HG02943 (cell line): ENCODE data around the gene DDX25.
A peak's percentile ranks its signal among the peaks of the same experiment; 100 is the strongest.
"Not testable (repeated sequence)": the region's sequence is repeated elsewhere in the genome, so short reads cannot be mapped to it uniquely, and the experiment has no call there.

ENCODE experiments used
- ATAC-seq: cut with Tn5 transposase; IDR thresholded peaks from one replicate; pipeline ENCODE4 v1.9.1; 2021; ENCODE audit warnings: mild to moderate bottlenecking, low read depth, moderate library complexity; ENCODE audit not compliant: unreplicated experiment

Gene DDX25

DNA sequence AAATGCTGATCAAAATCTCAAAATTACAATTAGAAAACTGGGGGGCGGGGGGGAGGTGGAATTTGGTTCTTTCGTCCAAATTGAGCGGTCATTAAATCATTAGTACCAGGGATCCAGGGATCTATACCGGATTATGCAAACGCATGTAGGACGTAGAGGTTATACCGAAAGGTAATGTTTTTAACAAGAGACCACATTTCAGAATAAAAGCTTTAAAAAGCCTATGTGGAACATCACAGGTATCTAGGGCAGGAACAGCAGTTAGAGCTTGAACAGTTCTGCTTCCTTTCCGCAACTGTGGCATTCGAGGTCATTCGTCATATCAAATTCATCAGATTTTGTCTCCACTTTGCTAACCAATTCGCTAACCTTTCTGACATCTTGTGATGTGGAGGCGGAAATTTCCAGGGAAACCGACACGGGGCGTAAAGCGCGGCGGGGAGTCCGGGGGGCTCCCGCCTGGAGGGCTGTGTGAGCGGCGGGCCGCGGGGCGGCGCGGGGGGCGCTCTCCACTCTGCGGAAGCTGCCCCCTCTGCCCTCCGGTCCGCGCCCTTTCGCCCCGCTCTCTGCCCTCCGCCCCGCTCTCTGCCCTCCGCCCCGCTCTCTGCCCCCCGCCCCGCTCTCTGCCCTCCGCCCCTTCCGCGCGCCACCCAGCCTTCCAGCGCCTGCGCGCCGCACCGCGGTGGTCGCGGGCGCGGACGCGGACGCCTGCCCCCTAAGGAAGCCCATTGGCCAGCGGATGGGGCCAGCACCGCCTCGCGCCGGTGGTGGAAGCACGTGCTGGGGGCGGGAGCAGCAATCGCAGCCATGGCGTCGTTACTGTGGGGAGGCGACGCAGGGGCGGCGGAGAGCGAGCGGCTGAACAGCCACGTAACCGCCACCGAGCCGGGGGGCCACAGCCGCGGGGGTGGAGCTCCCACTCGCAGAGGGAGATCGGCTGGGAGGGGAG is at the start of gene DDX25:
Gene DDX25, plus strand, starts transcription at position 798 of the 949 bp plus-strand sequence. Its CDS starts 10 bp downstream, at position 808.
- ATAC-seq = no peak

DNA sequence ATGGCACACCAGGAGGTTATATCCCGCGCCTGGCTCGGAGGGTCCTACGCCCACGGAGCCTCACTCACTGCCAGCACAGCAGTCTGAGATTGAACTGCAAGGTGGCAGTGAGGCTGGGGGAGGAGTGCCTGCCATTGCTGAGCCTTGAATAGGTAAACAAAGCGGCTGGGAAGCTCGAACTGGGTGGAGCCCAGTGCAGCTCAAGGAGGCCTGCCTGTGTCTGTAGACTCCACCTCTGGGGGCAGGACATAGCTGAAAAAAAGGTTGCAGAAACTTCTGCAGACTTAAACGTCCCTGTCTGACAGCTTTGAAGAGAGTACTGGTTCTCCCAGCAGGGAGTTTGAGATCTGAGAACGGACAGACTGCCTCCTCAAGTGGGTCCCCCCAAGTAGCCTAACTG is 46.6 kb upstream of the DDX25 start:
- not testable (repeated sequence) for ATAC-seq

DNA sequence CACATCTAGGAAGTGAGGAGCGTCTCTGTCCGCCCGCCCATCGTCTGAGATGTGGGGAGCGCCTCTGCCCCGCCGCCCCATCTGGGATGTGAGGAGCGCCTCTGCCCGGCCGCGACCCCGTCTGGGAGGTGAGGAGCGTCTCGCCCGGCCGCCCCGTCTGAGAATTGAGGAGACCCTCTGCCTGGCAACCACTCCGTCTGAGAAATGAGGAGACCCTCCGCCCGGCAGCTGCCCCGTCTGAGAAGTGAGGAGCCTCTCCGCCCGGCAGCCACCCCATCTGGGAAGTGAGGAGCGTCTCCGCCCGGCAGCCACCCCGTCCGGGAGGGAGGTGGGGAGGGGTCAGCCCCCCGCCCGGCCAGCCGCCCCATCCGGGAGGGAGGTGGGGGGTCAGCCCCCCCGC is 41.5 kb upstream of the DDX25 start:
- ATAC-seq = not testable (repeated sequence)

DNA sequence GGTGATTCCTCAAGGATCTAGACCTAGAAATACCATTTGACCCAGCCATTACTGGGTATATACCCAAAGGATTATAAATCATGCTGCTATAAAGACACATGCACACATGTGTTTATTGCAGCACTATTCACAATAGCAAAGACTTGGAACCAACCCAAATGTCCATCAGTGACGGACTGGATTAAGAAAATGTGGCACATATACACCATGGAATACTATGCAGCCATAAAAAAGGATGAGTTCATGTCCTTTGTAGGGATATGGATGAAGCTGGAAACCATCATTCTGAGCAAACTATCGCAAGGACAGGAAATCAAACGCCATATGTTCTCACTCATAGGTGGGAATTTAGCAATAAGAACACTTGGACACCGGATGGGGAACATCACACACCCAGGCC is 39.0 kb upstream of the DDX25 start:
- not testable (repeated sequence) for ATAC-seq

DNA sequence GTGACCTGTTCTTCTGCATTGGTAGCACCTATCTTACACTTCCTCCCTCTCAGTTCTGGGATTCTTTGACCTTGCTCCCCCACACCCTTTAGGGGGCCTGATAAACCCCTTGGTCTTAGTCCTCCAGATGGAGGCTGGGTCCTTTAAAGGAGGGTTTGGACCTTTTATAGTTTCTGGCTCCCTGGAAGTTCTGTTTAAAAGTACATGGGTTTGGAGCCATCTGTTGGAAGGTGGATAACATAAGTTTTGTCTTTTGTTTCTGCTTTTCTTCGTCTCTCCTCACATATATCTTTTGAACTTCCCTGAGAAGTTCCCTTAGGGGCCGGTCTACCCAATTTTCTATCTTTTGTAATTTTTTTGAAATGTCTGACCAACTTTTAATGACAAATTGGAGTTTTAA is 34.8 kb upstream of the DDX25 start:
- ATAC-seq = no peak

DNA sequence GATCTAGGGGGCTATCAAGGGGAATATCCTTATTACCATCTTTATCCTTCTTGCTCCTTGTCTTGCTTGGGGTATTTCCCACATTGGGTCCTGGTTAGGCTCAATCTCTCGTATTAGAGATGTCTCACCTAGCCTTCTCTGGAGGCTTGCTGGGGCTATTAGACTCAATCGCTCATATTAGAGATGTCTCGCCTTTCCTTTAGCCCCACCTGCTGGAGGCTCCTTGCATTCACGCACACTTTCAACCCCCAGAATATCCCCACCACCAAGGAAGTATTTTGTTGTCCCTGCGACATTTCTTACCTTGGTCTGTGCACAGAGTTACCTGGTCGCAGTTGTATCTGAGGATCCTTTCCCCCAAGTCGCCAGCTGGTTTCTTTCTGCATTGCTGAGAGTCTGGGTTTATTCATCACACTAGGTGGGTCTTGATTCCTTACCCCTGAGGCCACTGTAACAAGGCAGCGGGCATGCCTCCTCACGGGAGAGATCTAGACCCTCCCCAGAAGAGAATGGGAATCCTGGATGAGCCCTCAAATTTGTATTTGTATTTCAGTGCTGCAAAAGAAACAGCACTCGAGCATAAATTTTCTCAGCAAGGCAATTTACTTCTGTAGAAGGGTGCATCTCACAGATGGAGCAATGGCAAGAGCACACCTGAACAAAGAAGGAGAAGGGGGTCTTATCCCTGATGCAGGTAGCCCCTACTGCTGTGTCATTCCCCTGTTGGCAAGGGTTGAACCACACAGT is 32.7 kb upstream of the DDX25 start:
- no peak for ATAC-seq

DNA sequence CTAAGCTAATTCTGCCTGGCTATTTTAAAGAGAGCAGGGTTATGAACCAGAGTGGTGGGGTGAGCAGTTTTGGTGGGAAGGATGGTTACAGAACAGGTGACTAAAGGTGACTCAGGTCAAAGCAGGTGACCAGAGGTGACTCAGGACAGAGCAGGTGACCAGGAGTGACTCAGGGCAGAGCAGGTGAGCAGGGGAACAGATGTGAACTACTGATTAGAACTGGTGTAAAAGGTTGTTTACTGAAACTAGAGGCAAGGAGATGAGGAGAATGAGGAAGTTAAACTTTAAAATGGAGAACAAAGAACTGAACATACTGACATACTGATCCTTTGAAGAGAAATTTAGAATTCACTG is 32.2 kb upstream of the DDX25 start:
- ATAC-seq = no peak

DNA sequence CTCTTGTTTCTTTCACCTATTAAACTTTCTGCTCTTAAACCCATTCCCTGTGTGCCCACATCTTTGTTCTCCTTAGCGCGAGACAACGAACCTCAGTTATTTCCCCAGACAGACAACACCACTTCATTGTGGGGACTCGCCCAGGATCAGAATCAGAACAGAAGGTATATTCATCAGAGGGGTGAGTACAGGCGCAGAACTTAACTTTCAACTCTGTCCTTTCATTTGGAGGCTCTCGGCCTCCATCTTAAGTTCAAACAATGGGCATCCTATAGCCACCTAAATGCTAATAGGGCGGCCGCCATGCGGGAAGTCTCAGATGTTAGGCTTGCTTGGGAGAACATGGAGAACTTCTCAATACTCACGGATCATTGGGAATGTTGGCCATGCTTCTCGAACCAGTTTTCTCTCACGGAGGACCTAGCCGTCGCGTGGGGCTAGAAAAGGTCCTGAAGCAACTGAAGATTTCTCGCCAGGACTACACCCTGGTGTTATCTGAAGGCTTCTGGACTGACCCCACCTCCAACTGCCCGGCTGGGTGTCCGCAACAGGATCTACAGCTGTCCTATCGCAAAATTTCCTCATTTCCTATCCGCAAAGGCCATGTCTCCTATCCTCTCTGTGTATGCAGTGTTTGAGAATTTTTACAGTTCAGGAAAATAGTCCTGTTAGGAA is 30.3 kb upstream of the DDX25 start:
- ATAC-seq = no peak

DNA sequence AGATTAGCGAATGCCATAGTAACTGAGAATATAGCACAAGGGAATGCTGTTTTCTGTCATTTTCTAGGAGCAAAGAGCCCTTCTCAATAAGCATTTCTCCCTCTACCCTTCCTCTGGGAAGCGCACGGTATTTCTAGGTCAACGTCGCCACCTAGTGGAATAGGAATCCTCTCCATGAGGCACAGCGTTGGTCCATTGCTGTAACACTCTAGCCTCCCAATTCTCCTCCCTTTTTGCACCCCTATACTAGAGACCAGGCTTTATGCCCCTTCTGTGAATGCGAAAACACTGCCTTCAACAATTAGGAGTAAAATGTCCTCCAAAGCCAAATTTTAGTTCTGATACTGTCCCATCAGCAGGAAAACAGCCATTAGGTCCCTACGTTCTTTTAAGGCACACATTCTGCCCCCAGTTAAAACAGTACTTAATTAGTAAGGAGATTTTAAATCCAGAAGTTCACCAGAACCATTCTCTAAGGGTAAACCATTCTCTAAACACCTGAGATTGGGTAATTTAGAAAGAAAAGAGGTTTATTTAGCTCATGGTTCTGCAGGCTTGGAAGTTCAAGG is 29.7 kb upstream of the DDX25 start:
- ATAC-seq = no peak

DNA sequence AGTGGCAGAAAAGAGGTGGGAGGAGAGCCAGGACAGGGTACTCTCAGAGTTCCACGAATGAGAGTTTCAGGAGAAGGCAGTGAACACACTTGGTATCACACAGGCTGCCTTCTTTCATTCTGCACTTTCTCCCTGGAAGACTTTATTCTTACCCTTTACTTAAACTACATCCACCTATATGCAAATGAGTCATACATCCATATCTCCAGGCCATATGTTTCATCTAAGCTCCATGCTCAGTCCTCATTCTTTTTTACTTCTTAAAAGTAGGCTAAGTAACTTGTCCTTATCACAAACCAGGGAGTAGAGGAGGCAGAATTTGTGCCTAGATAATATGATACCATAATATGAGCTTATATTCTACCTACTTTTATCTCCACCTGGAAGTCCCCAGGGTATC is 23.0 kb upstream of the DDX25 start:
- no peak for ATAC-seq

DNA sequence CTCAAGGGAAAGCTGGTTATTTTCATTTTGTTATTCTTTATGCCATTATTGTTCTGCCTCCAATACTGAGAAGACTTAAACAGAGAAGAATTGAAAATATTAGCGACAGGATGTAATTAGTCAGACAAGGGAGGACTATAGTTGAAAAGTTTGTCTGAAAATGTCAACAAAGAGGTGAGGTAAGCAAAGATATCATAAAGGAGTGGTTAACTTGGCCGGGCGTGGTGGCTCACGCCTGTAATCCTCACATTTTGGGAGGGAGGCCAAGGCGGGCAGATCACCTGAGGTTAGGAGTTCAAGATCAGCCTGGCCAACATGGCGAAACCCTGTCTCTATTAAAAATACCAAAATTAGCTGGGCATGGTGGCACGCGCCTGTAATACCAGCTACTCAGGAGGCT is 20.9 kb upstream of the DDX25 start:
- ATAC-seq = no peak

DNA sequence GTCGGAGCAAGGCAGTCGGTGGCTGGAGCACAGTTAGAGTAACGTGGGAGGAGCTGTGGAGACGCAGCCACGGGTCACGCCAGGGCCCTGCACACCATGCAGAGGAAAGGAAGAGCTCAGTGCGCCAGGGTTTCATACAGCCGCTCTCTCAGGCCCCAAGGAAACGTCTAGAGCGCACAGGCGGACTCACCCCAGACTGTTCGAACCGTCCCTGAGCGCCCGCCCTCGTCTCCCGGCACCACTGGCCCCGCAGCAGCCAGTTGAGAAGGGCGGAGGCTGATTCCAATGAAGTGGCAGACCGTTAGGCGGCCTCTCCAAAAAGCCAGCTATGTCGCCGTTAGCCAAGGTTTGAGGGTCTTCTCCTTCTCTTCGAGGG is 17.3 kb upstream of the DDX25 start:
- peak; percentile 32 for ATAC-seq

DNA sequence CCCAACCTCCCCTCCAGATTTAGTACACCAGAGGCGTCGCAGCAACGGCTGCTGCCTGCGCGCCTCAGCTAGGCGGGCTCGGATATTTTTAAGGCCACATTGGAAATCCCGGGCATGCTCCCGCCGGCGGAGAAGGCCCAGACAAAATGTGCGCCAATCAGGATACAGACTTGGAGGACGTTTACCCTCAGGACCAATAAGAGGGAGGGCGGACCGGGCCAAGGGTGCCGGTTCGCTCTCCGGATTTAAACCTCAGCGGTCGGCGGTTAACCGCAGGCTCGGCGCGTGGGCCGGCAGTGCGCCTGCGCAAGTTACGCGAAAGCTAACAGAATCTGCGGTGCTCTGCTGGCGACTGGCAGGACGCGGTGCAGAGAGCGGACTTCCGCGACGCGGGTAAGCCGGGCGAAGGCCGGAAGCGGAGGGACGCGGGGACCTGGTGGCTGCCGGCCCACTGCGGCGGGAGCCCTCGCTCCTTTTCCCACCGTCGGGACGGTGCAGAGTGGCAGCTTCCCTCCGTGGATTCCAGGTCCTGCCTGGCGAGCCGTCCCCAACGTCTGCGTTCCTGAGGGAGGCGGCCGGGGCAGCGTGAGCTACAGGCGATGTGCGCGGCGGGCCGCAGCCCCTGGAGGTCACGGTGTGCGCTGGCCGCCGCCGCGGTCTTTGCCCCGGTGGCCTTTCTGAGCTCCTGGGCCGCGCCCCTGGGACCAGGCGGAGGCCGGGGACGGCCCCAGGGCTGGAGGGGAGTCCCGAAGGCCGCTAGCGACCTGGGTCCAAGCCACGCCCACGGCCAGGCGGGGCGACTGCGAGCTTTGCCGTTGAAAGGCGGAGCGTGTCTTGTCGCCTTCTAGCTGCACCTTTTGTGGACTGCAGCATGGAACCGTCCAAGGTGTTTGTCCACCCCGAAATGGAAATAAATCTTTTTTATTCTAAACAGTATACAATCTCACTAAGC is 16.7 kb upstream of the DDX25 start, which contains the start of gene HYLS1:
Gene HYLS1, plus strand, starts transcription at position 296 of the 952 bp plus-strand sequence. CDS start 11,701 bp downstream, outside the sequence.
- peak; percentile 90 for ATAC-seq

DNA sequence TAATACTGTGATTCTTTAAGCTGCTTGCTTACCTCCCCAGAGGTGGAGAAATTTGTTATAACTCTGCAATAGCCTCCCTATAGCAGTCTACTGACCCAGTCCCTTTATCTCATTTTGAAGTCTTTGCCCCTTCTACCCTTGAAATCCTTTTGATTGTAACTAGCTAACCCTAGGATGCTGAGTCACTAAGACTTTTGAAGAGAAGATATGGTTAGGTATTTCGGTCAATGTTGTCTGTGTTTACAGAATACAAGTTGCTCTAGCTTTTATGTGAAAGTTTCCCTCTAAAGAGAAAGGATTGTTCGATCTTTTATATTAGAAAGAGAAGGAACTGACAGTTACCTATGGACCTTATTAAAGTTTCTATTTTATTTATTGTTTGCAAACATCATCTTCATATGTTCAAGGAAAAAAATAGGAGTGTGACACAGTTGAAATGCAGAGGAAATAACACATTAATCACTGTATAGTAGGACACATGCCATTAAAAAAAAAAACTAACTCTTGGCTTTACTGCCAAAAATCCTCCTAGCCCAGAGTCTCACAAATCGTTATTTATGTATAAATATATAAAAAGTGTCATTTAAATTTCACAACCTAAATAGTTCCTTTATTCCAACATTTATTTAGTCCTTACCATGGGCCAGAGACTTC is 13.7 kb upstream of the DDX25 start:
- no peak for ATAC-seq

DNA sequence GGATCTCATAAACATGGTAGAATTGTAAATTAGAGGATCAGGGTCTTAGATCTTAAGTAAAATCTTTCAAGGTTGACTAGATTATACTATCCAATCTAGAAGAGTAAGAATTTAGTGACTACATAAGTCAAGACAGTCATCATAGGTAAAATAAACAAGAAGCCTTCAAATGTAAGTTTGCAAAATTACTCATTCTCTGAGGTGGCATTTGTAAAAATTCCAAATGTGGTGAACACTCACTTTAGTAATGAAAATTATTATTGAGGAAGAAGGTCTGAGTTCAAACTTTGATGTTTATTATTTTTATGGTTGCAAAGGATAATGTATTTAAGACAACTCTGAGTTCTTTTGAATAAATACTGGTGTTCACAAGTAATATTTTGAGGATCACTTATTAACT is 12.2 kb upstream of the DDX25 start:
- no peak for ATAC-seq

DNA sequence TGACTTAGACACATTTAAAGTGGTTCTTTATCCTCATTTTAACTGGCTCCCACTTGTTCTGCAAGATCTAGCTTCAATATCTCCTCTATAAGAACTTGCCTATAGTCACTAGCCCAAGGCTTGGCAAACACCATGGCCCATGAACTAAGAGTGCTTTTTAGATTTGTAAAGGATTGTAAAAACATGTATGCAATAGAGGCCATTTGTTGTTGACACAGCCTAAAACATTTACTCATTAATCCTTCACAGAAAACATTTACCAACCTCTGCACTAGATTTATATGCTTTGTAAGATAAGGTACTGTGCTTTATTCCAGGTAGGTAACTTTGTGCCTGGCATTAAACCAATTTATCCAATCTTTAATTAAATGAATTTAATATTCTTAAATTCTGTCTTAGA is 11.3 kb upstream of the DDX25 start:
- no peak for ATAC-seq

DNA sequence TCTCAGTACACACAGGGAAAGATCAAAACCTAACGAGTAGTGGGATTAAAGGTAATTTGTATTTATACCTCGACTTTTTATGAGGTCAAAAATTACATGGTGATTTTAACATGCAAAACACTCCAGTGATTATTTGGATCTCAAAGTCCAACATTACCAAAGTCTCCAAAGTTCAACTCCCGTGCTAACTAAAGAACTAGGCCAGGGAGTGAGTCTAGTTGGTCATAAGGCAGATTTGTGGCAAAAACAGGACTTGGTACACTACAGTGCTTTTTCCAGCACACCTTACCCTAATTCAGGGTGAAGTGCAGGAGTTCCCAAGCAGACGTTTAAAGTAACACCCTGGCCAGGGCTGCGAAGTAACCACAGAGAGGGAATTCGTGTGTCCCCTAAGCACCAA is 2.4 kb upstream of the DDX25 start:
- ATAC-seq = no peak

DNA sequence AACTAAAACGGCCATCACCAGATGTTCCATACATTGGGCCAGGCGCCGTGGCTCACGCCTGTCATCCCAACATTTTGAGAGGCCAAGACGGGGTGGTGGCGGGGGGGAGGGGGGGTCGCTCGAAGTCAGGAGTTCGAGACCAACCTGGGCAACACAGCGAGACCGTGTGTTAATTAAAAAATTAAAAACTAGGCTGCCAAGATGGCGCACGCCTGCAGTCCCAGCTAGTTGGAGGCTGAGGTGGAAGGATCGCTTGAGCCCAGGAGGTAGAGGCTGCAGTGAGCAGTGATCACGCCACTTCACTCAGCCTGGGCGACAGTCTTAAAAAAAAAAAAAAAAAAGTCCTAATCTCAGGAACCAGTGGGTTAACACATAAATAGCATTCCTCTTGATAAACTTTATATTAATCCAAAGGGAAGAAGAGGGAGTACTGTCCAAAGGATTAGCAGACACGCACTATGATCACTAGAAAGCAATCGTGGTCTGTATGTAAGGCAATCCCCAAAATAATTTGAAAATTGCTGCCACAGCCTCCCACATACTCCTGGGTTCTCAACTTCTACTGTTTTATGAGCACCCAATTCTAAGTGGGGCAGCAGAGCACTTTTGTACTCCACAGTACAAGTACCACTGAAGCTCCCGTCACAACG is 1.9 kb upstream of the DDX25 start:
- ATAC-seq = no peak
